ENCODE data around the gene PPM1H.
A peak's percentile ranks its signal among the peaks of the same experiment; 100 is the strongest.

PPM1H gene

GRCh38 chr12:62925680-62926079 is 9.3 kb downstream of the PPM1H start:
- TF ChIP-seq, protein P1, sequence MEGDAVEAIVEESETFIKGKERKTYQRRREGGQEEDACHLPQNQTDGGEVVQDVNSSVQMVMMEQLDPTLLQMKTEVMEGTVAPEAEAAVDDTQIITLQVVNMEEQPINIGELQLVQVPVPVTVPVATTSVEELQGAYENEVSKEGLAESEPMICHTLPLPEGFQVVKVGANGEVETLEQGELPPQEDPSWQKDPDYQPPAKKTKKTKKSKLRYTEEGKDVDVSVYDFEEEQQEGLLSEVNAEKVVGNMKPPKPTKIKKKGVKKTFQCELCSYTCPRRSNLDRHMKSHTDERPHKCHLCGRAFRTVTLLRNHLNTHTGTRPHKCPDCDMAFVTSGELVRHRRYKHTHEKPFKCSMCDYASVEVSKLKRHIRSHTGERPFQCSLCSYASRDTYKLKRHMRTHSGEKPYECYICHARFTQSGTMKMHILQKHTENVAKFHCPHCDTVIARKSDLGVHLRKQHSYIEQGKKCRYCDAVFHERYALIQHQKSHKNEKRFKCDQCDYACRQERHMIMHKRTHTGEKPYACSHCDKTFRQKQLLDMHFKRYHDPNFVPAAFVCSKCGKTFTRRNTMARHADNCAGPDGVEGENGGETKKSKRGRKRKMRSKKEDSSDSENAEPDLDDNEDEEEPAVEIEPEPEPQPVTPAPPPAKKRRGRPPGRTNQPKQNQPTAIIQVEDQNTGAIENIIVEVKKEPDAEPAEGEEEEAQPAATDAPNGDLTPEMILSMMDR (IDR thresholded peaks at IDR 0.05; ENCODE audit: low read depth, low read length, missing control alignments) = no peak
- no peaks in the 10 kb centered on the region for H3K27me3 ChIP-seq (replicated peaks)
- in situ Hi-C loops (cut with HindIII; ENCODE audit: low pct_ligation_motif_present, low sequenced_read_pairs) = no loop called here
- no peak overlapping the region for H3K4me3 ChIP-seq (ENCODE audit: low read depth, low read length)
- H3K36me3 ChIP-seq (replicated peaks) = no peaks in the 10 kb centered on the region
- DNase-seq = no peak
- H3K27ac ChIP-seq = no peak overlapping the region

GRCh38 chr12:62924084-62924483 is 10.9 kb downstream of the PPM1H start:
- H3K36me3 ChIP-seq (replicated peaks) = no peaks in the 10 kb centered on the region
- H3K27ac ChIP-seq = no peak overlapping the region
- in situ Hi-C loops (cut with HindIII; ENCODE audit: low pct_ligation_motif_present, low sequenced_read_pairs) = no loop called here
- no peak for DNase-seq
- no peak overlapping the region for H3K4me3 ChIP-seq (ENCODE audit: low read depth, low read length)
- TF ChIP-seq, protein P1 (IDR thresholded peaks at IDR 0.05; ENCODE audit: low read depth, low read length, missing control alignments) = no peak
- H3K27me3 ChIP-seq (replicated peaks) = no peaks in the 10 kb centered on the region

- TF ChIP-seq, protein P1 (IDR thresholded peaks at IDR 0.05; ENCODE audit: low read depth, low read length, missing control alignments) = no peak
- DNase-seq = no peak
- in situ Hi-C loops (cut with HindIII; ENCODE audit: low pct_ligation_motif_present, low sequenced_read_pairs) = no loop called here
- no peaks in the 10 kb centered on the region for H3K36me3 ChIP-seq (replicated peaks)
- H3K4me3 ChIP-seq (ENCODE audit: low read depth, low read length) = no peak overlapping the region
- H3K27ac ChIP-seq = no peak overlapping the region
- H3K27me3 ChIP-seq (replicated peaks) = no peaks in the 10 kb centered on the region
Measured at GRCh38 chr12:62922539-62922938, 12.4 kb downstream of the PPM1H start.

DNA sequence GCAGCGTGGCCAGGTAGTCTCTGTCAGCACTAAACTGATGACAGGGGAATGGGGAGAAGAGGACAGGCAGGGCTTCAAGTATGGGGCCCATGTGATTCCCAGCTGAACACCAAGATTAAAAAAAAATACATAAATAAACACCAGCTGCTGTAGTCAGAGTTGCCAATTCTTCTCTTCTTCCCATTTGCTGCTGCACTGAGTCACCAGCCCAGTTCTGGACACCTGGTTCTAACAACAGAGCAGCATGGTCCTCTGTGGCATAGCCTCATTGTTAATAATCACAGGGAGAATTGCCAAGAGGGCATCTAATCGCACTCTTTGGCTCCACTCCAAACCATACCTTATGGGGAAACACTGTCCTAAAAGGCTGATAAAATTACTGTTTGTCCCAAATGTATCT is 15.1 kb downstream of the PPM1H start:
- no peak overlapping the region for H3K4me3 ChIP-seq (ENCODE audit: low read depth, low read length)
- no peak overlapping the region for H3K27ac ChIP-seq
- DNase-seq = peak; percentile 13
- H3K36me3 ChIP-seq (replicated peaks) = no peaks in the 10 kb centered on the region
- H3K27me3 ChIP-seq (replicated peaks) = no peaks in the 10 kb centered on the region
- in situ Hi-C loops (cut with HindIII; ENCODE audit: low pct_ligation_motif_present, low sequenced_read_pairs) = no loop called here
- TF ChIP-seq, protein P1 (IDR thresholded peaks at IDR 0.05; ENCODE audit: low read depth, low read length, missing control alignments) = no peak

DNA sequence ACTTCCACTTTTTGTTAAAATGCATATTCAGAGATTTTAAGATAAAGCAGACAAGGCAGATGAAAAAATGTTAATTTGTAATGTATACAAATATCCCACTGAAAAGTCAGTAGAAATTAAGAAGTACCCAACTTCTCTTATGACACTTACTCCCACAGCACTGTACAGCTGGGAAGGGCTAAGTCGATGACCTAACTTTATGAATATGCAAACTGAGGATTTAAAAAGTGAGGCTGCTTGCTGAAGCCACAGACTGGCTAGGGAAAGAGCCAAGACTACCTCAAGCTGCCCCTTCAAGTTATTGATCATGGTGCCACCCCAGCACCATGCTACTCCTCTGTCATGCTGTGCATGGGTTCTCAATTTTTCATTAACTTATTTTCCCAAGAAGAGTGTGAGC is 17.0 kb downstream of the PPM1H start:
- DNase-seq = no peak
- in situ Hi-C loops (cut with HindIII; ENCODE audit: low pct_ligation_motif_present, low sequenced_read_pairs) = no loop called here

More for the DNA sequence above, 17.0 kb downstream of the PPM1H start:
- TF ChIP-seq, protein P1 (IDR thresholded peaks at IDR 0.05; ENCODE audit: low read depth, low read length, missing control alignments) = no peak
- H3K4me3 ChIP-seq (ENCODE audit: low read depth, low read length) = no peak overlapping the region
- no peak overlapping the region for H3K27ac ChIP-seq
- no peaks in the 10 kb centered on the region for H3K27me3 ChIP-seq (replicated peaks)
- H3K36me3 ChIP-seq (replicated peaks) = no peaks in the 10 kb centered on the region

All from brain microvascular endothelial cell (primary cell).